Esophagus muscularis mucosa (tissue), 3 donors: ENCODE results near the gene BBOX1.

ENCODE experiments used
- CTCF ChIP-seq, 3 experiments: fragments of 200-600 bp in 2 of 3; fragments of 450-650 bp in 1 of 3; sonication (generic) in 2 of 3; IDR thresholded peaks; one replicate each; pipeline ENCODE4 v1.5.1; 2017 to 2019; ENCODE audit warnings: antibody characterized with exemption in 3 of 3, mild to moderate bottlenecking in 2 of 3, moderate library complexity in 1 of 3
- EP300 ChIP-seq: sonication (generic); formaldehyde crosslinking; IDR thresholded peaks from one replicate; pipeline ENCODE4 v1.6.1; 2017; ENCODE audit warnings: antibody characterized with exemption

- TF ChIP-seq EP300 (no peak), CTCF (IDR thresholded peaks at IDR 0.05) (no peak)
These were observed 101.0 kb downstream of the BBOX1 start for GRCh38 chr11:27141576-27141975.
